Upper lobe of left lung (tissue), 4 donors: ENCODE measurements around the gene ZKSCAN5.

Experiments used
- CTCF ChIP-seq, 6 experiments: fragments of 450-650 bp in 4 of 6; fragments of 200-600 bp in 2 of 6; sonication (generic) in 2 of 6; IDR thresholded peaks; one replicate each; pipeline ENCODE4 v1.5.1; 2016 to 2019; ENCODE audit warnings: antibody characterized with exemption in 6 of 6
- POLR2A ChIP-seq, 4 donors: fragments of 450-650 bp; IDR thresholded peaks; one replicate each; pipeline ENCODE4 v1.5.1; 2016 to 2017; ENCODE audit warnings: antibody characterized with exemption in 4 of 4, mild to moderate bottlenecking in 2 of 4

DNA sequence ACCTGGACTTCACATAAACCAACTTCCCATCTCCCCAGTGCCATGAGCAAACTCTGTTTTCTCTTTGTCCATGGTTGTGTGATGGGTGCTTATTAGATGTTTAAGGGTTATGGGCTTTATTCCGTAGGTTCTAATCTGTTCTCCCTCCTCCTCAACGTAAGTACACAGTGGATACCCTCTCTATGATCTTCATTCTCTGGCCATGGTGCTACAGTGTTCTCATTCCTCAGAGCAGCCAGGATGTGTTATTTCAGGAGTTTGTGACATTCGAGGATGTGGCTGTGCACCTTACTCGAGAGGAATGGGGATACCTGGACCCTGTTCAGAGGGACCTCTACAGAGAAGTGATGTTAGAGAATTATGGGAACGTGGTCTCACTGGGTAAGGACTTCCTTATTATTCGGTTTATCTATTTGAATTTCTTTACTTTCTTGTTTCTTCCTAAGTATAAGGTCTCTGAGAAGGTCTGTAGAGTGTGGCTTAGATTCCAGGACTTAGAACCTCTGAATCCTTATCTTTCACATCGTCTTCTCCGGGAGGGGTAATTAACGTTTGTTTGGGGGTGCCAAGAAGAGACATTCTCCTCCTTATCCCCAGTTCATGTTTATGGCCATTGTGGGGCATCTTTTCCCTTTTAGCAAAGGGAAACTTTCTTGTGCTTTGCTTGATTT is 57.8 kb downstream of the ZKSCAN5 start:
- TF ChIP-seq POLR2A (IDR thresholded peaks at IDR 0.05) (no peak), CTCF (IDR thresholded peaks at IDR 0.05) (no peak)
